GM23338 (cell line): ENCODE data around the gene ZNF689. TPM values are rescaled to one million over a fixed set of nuclear protein-coding genes. Genes with fewer than 3 reads are reported as not detected.

ENCODE experiments used
- ATAC-seq: fragments of 200-7000 bp; cut with Tn5 transposase; 3 replicates; pipeline ENCODE4 v1.9.1; 2020
- DNase-seq: peaks from one replicate; pipeline ENCODE4 v3.0.0-alpha.2; 2015; ENCODE audit warnings: low spot score
- H2AFZ ChIP-seq: fragments of 200-600 bp; sonication (generic); 2 replicates; pipeline ENCODE4 v1.8.0; 2016; ENCODE audit warnings: antibody characterized with exemption, mild to moderate bottlenecking, moderate library complexity
- H3F3A ChIP-seq: fragments of 200-600 bp; sonication (generic); replicated peaks from 2 replicates; pipeline ENCODE4 v1.8.0; 2017; ENCODE audit warnings: antibody characterized with exemption, mixed run types, low read depth
- H3K27ac ChIP-seq: fragments of 200-600 bp; sonication (generic); 2 replicates; pipeline ENCODE4 v1.6.1; 2016; ENCODE audit warnings: low read depth
- H3K27me3 ChIP-seq: fragments of 200-600 bp; sonication (generic); 2 replicates; pipeline ENCODE4 v1.8.0; 2016; ENCODE audit warnings: mild to moderate bottlenecking, mixed run types, moderate library complexity; ENCODE audit not compliant: insufficient read depth
- H3K36me3 ChIP-seq: fragments of 200-600 bp; sonication (generic); 2 replicates; pipeline ENCODE4 v1.8.0; 2016; ENCODE audit warnings: mild to moderate bottlenecking; ENCODE audit not compliant: insufficient read depth
- H3K4me1 ChIP-seq: fragments of 200-600 bp; sonication (generic); 2 replicates; pipeline ENCODE4 v1.8.0; 2016; ENCODE audit warnings: mild to moderate bottlenecking, moderate library complexity; ENCODE audit not compliant: insufficient read depth
- H3K4me2 ChIP-seq: fragments of 200-600 bp; sonication (generic); 2 replicates; pipeline ENCODE4 v1.7.1; 2017; ENCODE audit warnings: mixed run types
- H3K4me3 ChIP-seq: fragments of 200-600 bp; sonication (generic); 2 replicates; pipeline ENCODE4 v1.6.1; 2016; ENCODE audit warnings: mixed run types
- H3K79me2 ChIP-seq: fragments of 200-600 bp; sonication (generic); replicated peaks from 2 replicates; pipeline ENCODE4 v1.8.0; 2017; ENCODE audit warnings: mild to moderate bottlenecking; ENCODE audit not compliant: insufficient read depth
- H3K9me2 ChIP-seq: fragments of 200-600 bp; sonication (generic); 2 replicates; pipeline ENCODE4 v1.8.0; 2017; ENCODE audit not compliant: insufficient read depth
- H4K20me1 ChIP-seq: fragments of 200-600 bp; sonication (generic); replicated peaks from 2 replicates; pipeline ENCODE4 v1.8.0; 2017; ENCODE audit warnings: mild to moderate bottlenecking; ENCODE audit not compliant: insufficient read depth
- H3K27ac Mint-ChIP-seq: 2 replicates; pipeline ENCODE4 v1.8.0; 2020; ENCODE audit warnings: inconsistent platforms, mild to moderate bottlenecking, moderate library complexity, mixed read lengths
- H3K27me3 Mint-ChIP-seq: 3 replicates; pipeline ENCODE4 v1.8.0; 2022; ENCODE audit warnings: low read depth, mild to moderate bottlenecking, moderate library complexity, mixed read lengths, inconsistent platforms; ENCODE audit not compliant: insufficient read depth, poor library complexity
- H3K36me3 Mint-ChIP-seq: 3 replicates; pipeline ENCODE4 v1.8.0; 2021; ENCODE audit warnings: low read depth, mild to moderate bottlenecking, inconsistent platforms, moderate library complexity, mixed read lengths
- H3K4me1 Mint-ChIP-seq: 3 replicates; pipeline ENCODE4 v1.8.0; 2020; ENCODE audit warnings: mild to moderate bottlenecking, inconsistent platforms, mixed read lengths
- H3K4me3 Mint-ChIP-seq: 3 replicates; pipeline ENCODE4 v1.8.0; 2021; ENCODE audit warnings: moderate library complexity, mild to moderate bottlenecking, inconsistent platforms, mixed read lengths
- H3K9me3 Mint-ChIP-seq: 3 replicates; pipeline ENCODE4 v1.8.0; 2020; ENCODE audit warnings: moderate library complexity, mild to moderate bottlenecking, inconsistent platforms, mixed read lengths
- CREB1 ChIP-seq: fragments of 250-450 bp; sonication (Bioruptor Pico); IDR thresholded peaks from 2 replicates; pipeline ENCODE4 v1.5.0; 2020; ENCODE audit warnings: low read depth, mild to moderate bottlenecking, moderate library complexity
- EZH2 ChIP-seq: fragments of 200-600 bp; sonication (generic); IDR thresholded peaks from one replicate; pipeline ENCODE4 v1.8.0; 2017; ENCODE audit warnings: antibody characterized with exemption, mild to moderate bottlenecking, low read depth; ENCODE audit not compliant: unreplicated experiment
- EZH2phosphoT487 ChIP-seq: fragments of 200-600 bp; sonication (generic); IDR thresholded peaks from one replicate; pipeline ENCODE4 v1.8.1; 2018; ENCODE audit warnings: antibody characterized with exemption; ENCODE audit not compliant: unreplicated experiment
- POLR2AphosphoS5 ChIP-seq: IDR thresholded peaks from 2 replicates; pipeline ENCODE4 v1.6.1; 2016; ENCODE audit warnings: antibody characterized with exemption, low read depth
- STAT1 ChIP-seq: IDR thresholded peaks from one replicate; pipeline ENCODE4 v1.6.1; 2016; ENCODE audit warnings: antibody characterized with exemption; ENCODE audit not compliant: unreplicated experiment
- ZNF114 ChIP-seq: fragments of 250-450 bp; sonication (Bioruptor Pico); IDR thresholded peaks from 2 replicates; pipeline ENCODE4 v1.5.0; 2020; ENCODE audit warnings: mild to moderate bottlenecking, moderate library complexity
- ZNF331 ChIP-seq: fragments of 250-450 bp; sonication (Bioruptor Pico); IDR thresholded peaks from 2 replicates; pipeline ENCODE4 v1.5.0; 2020; ENCODE audit warnings: low read depth, mild to moderate bottlenecking, moderate library complexity
- polyA plus RNA-seq: library from polyadenylated mRNA; unstranded; fragments of >200 nt; fragmentation: Nextera tagmentation; extraction: Ambion mirVana; gene quantifications from 2 replicates; pipeline ENCODE4 v1.2.1, GENCODE V29; 2016
- total RNA-seq: library from RNA; depleted of rRNA; stranded (reverse); fragments of >200 nt; shearing (Covaris generic); gene quantifications from 2 replicates; pipeline ENCODE4 v1.2.3, GENCODE V29; 2014
- TF ChIP-seq, protein P1 (sequence below): fragments of 250-450 bp; sonication (Bioruptor Pico); IDR thresholded peaks from 2 replicates; pipeline ENCODE4 v1.5.0; 2020; ENCODE audit warnings: mild to moderate bottlenecking, moderate library complexity
- TF ChIP-seq, protein P2 (sequence below): IDR thresholded peaks from 2 replicates; pipeline ENCODE4 v1.6.1; 2016; ENCODE audit warnings: antibody characterized with exemption
- TF ChIP-seq, protein P3 (sequence below): IDR thresholded peaks from one replicate; pipeline ENCODE4 v1.6.1; 2018; ENCODE audit warnings: antibody characterized with exemption; ENCODE audit not compliant: unreplicated experiment

ZNF689 gene
- total and polyA plus RNA-seq, 2 experiments from 2014 or later = 5.3 to 16.7 TPM

DNA sequence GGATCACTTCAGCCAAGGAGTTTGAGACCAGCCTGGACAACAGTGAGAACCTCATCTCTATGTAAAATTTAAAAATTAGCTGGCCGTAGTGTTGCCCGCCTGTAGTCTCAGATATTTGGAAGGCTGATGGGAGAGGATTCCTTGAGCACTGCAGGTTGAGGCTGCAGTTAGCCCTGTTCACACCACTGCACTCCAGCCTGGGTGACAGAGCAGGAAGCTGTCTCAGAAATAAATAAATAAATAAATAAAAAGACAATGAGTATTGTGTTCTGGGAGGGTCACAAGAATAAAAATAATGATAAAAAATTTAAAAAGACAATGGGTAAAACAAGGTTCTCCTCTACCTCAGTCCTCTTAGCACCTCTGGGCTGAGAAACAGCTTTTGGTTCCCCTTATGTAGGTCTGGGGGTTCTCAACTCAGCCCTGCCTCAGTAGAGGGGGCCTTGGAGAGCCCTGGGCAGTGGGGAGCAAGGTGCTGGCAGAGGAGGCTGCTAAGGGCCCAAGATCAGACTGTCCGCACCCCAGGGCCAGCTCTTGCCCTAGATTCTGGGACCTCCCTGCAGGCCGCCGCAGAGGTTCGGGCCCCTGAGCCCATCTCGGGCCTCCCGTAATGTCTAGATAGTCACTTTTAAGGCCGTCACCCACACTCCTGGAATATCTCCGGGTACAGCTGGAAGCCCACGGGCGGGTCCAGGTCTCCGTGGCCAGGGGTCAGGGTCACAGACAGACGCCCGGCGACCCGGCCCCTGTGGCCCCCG is 55.5 kb downstream of the ZNF689 start:
- Histone ChIP-seq H3K27ac (no peak overlapping the region), H2AFZ (no peak overlapping the region), H3K79me2 (peaks cover 3% of the 10 kb centered on the region; the same call in 1 of the 2 replicates), H3F3A (0 out of 2 replicates have a peak, but pooled peaks cover 14% of the 10 kb centered on the region), H3K4me1 (peaks cover 14% of the 10 kb centered on the region), H4K20me1 (no peaks in the 10 kb centered on the region), H3K36me3 (no peaks in the 10 kb centered on the region; the same call in 1 of the 2 replicates), H3K4me2 (no peak overlapping the region), H3K4me3 (no peak overlapping the region), H3K27me3 (no peaks in the 10 kb centered on the region), H3K9me2 (0 out of 2 replicates have a peak, but pooled peaks cover 3% of the 10 kb centered on the region)
- DNase-seq = no peak
- no peak overlapping the region for H3K4me3 Mint-ChIP-seq
- ATAC-seq = no peak
- no peak overlapping the region for H3K27ac Mint-ChIP-seq
- H3K36me3 Mint-ChIP-seq = peaks cover 21% of the 10 kb centered on the region
- peaks cover 18% of the 10 kb centered on the region for H3K4me1 Mint-ChIP-seq
- peaks cover 12% of the 10 kb centered on the region for H3K27me3 Mint-ChIP-seq
- no peaks in the 10 kb centered on the region; the same call in 2 of the 3 replicates for H3K9me3 Mint-ChIP-seq
- TF ChIP-seq ZNF331 (CRISPR knock-in tag) = no peak
- no peak for TF ChIP-seq ZNF114 (CRISPR knock-in tag)
- TF ChIP-seq, protein P1, sequence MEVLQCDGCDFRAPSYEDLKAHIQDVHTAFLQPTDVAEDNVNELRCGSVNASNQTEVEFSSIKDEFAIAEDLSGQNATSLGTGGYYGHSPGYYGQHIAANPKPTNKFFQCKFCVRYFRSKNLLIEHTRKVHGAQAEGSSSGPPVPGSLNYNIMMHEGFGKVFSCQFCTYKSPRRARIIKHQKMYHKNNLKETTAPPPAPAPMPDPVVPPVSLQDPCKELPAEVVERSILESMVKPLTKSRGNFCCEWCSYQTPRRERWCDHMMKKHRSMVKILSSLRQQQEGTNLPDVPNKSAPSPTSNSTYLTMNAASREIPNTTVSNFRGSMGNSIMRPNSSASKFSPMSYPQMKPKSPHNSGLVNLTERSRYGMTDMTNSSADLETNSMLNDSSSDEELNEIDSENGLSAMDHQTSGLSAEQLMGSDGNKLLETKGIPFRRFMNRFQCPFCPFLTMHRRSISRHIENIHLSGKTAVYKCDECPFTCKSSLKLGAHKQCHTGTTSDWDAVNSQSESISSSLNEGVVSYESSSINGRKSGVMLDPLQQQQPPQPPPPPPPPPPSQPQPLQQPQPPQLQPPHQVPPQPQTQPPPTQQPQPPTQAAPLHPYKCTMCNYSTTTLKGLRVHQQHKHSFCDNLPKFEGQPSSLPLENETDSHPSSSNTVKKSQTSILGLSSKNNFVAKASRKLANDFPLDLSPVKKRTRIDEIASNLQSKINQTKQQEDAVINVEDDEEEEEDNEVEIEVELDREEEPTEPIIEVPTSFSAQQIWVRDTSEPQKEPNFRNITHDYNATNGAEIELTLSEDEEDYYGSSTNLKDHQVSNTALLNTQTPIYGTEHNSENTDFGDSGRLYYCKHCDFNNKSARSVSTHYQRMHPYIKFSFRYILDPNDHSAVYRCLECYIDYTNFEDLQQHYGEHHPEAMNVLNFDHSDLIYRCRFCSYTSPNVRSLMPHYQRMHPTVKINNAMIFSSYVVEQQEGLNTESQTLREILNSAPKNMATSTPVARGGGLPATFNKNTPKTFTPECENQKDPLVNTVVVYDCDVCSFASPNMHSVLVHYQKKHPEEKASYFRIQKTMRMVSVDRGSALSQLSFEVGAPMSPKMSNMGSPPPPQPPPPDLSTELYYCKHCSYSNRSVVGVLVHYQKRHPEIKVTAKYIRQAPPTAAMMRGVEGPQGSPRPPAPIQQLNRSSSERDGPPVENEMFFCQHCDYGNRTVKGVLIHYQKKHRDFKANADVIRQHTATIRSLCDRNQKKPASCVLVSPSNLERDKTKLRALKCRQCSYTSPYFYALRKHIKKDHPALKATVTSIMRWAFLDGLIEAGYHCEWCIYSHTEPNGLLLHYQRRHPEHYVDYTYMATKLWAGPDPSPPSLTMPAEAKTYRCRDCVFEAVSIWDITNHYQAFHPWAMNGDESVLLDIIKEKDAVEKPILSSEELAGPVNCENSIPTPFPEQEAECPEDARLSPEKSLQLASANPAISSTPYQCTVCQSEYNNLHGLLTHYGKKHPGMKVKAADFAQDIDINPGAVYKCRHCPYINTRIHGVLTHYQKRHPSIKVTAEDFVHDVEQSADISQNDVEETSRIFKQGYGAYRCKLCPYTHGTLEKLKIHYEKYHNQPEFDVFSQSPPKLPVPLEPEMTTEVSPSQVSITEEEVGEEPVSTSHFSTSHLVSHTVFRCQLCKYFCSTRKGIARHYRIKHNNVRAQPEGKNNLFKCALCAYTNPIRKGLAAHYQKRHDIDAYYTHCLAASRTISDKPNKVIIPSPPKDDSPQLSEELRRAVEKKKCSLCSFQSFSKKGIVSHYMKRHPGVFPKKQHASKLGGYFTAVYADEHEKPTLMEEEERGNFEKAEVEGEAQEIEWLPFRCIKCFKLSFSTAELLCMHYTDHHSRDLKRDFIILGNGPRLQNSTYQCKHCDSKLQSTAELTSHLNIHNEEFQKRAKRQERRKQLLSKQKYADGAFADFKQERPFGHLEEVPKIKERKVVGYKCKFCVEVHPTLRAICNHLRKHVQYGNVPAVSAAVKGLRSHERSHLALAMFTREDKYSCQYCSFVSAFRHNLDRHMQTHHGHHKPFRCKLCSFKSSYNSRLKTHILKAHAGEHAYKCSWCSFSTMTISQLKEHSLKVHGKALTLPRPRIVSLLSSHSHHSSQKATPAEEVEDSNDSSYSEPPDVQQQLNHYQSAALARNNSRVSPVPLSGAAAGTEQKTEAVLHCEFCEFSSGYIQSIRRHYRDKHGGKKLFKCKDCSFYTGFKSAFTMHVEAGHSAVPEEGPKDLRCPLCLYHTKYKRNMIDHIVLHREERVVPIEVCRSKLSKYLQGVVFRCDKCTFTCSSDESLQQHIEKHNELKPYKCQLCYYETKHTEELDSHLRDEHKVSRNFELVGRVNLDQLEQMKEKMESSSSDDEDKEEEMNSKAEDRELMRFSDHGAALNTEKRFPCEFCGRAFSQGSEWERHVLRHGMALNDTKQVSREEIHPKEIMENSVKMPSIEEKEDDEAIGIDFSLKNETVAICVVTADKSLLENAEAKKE (CRISPR knock-in tag) = no peak
- no peak for TF ChIP-seq STAT1

DNA sequence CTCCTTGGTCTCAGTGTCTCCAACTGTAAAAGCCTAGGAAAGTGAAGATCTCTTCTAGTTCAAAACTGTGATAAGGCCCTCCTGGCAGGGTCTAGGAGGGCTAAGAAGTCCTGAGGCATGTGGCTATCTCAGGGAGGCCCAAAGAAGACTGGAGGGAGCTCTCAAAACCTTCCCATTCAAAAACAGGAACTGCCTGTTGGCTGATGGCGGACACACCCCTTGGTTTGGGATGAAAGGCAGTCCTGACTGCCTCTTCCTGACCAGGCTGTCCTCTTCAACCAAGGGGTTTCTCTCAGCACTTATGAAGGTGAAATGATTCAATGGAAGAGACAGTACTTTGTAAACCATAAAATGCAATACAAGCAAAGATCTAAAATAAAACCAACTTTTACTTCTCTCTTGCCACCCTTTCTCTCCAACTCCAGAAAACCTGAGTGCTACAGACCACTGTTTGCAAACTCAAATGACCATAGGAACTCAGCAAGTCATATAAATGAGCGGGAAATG is 56.7 kb downstream of the ZNF689 start:
- Mint-ChIP-seq H3K9me3 (no peaks in the 10 kb centered on the region; the same call in 2 of the 3 replicates), H3K27ac (no peak overlapping the region), H3K27me3 (peaks cover 2% of the 10 kb centered on the region), H3K4me1 (peaks cover 15% of the 10 kb centered on the region), H3K4me3 (no peak overlapping the region), H3K36me3 (peaks cover 21% of the 10 kb centered on the region)
- Histone ChIP-seq H3K27ac (no peak overlapping the region), H3K9me2 (no peaks in the 10 kb centered on the region), H3K79me2 (peaks cover 3% of the 10 kb centered on the region; the same call in 1 of the 2 replicates), H3K27me3 (no peaks in the 10 kb centered on the region), H3K36me3 (no peaks in the 10 kb centered on the region; the same call in 1 of the 2 replicates), H3K4me3 (no peak overlapping the region), H3F3A (0 out of 2 replicates have a peak, but pooled peaks cover 3% of the 10 kb centered on the region), H3K4me1 (peaks cover 19% of the 10 kb centered on the region), H2AFZ (no peak overlapping the region), H4K20me1 (no peaks in the 10 kb centered on the region), H3K4me2 (no peak overlapping the region)
- ATAC-seq (no peak), DNase-seq (no peak)
- TF ChIP-seq, protein P2, sequence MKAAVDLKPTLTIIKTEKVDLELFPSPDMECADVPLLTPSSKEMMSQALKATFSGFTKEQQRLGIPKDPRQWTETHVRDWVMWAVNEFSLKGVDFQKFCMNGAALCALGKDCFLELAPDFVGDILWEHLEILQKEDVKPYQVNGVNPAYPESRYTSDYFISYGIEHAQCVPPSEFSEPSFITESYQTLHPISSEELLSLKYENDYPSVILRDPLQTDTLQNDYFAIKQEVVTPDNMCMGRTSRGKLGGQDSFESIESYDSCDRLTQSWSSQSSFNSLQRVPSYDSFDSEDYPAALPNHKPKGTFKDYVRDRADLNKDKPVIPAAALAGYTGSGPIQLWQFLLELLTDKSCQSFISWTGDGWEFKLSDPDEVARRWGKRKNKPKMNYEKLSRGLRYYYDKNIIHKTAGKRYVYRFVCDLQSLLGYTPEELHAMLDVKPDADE = no peak
- no peak for TF ChIP-seq ZNF331 (CRISPR knock-in tag)
- no peak for TF ChIP-seq EZH2phosphoT487
- TF ChIP-seq POLR2AphosphoS5 = no peak
- TF ChIP-seq, protein P3, sequence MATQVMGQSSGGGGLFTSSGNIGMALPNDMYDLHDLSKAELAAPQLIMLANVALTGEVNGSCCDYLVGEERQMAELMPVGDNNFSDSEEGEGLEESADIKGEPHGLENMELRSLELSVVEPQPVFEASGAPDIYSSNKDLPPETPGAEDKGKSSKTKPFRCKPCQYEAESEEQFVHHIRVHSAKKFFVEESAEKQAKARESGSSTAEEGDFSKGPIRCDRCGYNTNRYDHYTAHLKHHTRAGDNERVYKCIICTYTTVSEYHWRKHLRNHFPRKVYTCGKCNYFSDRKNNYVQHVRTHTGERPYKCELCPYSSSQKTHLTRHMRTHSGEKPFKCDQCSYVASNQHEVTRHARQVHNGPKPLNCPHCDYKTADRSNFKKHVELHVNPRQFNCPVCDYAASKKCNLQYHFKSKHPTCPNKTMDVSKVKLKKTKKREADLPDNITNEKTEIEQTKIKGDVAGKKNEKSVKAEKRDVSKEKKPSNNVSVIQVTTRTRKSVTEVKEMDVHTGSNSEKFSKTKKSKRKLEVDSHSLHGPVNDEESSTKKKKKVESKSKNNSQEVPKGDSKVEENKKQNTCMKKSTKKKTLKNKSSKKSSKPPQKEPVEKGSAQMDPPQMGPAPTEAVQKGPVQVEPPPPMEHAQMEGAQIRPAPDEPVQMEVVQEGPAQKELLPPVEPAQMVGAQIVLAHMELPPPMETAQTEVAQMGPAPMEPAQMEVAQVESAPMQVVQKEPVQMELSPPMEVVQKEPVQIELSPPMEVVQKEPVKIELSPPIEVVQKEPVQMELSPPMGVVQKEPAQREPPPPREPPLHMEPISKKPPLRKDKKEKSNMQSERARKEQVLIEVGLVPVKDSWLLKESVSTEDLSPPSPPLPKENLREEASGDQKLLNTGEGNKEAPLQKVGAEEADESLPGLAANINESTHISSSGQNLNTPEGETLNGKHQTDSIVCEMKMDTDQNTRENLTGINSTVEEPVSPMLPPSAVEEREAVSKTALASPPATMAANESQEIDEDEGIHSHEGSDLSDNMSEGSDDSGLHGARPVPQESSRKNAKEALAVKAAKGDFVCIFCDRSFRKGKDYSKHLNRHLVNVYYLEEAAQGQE = no peak
- no peak for TF ChIP-seq CREB1 (CRISPR knock-in tag)
- TF ChIP-seq EZH2 = no peak
